Right cardiac atrium (tissue), 5 donors: ENCODE results near the gene TAPT1. TPM values are rescaled to one million over a fixed set of nuclear protein-coding genes. Genes with fewer than 3 reads are reported as not detected.

Experiments
- ATAC-seq, 2 donors: fragments of 200-7000 bp; cut with Tn5 transposase; one replicate each; pipeline versions ENCODE4 v1.8.0 to v1.9.1; 2020; ENCODE audit warnings: moderate library complexity in 2 of 2, mild to moderate bottlenecking in 1 of 2
- DNase-seq, 3 donors: peaks; one replicate each; pipeline ENCODE4 v3.0.0-alpha.2; 2020
- H3K27ac ChIP-seq: one replicate; pipeline ENCODE4 v1.5.1; 2013; ENCODE audit warnings: mild to moderate bottlenecking, low read length, control low read depth, moderate library complexity
- H3K27me3 ChIP-seq: one replicate; pipeline ENCODE4 v1.6.1; 2013; ENCODE audit not compliant: control insufficient read depth, insufficient read depth
- H3K4me1 ChIP-seq: one replicate; pipeline ENCODE4 v1.6.1; 2013; ENCODE audit warnings: low read length; ENCODE audit not compliant: control insufficient read depth, insufficient read depth
- H3K4me3 ChIP-seq: one replicate; pipeline ENCODE4 v1.5.1; 2013; ENCODE audit warnings: low read length, control low read depth
- H3K9me3 ChIP-seq: one replicate; pipeline ENCODE4 v1.6.1; 2013; ENCODE audit warnings: low read length; ENCODE audit not compliant: control insufficient read depth
- WGBS: extraction: QIAGEN DNeasy Blood & Tissue Kit; methylation state at CpG from one replicate; pipeline ENCODE4 v1.1.7; 2013; 5-methylcytosine and 5-hydroxymethylcytosine counted together
- intact Hi-C, 4 donors: fragments of 100-400 bp; cut with DNase I; formaldehyde crosslinking; loops; one replicate each; pipeline versions ENCODE4 v1.11.0 to v1.14.0; 2022 to 2023
- polyA plus RNA-seq: library from polyadenylated mRNA; stranded (reverse); fragments of 200-250 nt; gene quantifications from one replicate; pipeline ENCODE4 v1.2.3, GENCODE V29; 2013
- total RNA-seq, 4 donors: library from RNA; stranded (reverse); fragmentation: NEBNext Ultra II Directional; extraction: Animal tissue kit (Norgen Biotek cat#: 25700); gene quantifications; one replicate each; pipeline ENCODE4 v1.2.1, GENCODE V29; 2021
- donor health status: healthy with polysubstance abuse.
- donor health status: DM: no; HTN: yes; CAD: no.
- donor health status: DM: no; HTN: no; CAD: no.
- donor health status: DM: no; HTN: yes; CAD: no; lungs with severe emphysema.
- donor health status: DM: yes; HTN: yes; CAD: no.

The TAPT1 gene
- total and polyA plus RNA-seq, 5 donors: 16.9 to 49.0 (median 39.1) TPM

DNA sequence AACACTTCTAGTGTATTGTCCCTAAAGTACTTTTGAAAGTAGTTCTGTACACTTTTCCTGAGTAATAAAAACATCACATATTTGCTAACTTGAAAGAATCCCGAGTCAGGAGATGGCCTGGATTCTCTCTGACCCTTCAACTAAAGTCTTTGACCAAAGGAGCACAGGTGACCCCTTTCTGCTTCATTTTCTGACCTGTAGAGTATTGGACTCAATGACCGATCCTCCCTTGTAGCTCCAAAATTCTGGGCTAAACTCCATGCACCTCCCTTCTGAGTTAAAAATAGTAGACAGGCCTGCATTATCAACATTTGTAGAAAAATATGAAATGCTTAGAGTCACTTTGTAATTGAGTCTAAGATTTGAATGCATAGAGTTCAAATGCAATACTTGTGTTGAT is 4.0 kb upstream of the TAPT1 start:
- Histone ChIP-seq H3K27me3 (no peaks in the 10 kb centered on the region), H3K27ac (no peak overlapping the region), H3K4me1 (no peaks in the 10 kb centered on the region), H3K4me3 (no peak overlapping the region), H3K9me3 (no peaks in the 10 kb centered on the region)
- DNase-seq: no peak
- intact Hi-C loops: no loop called here
- 61% methylated on average over 2 of the region's 2 CpGs for WGBS
- no peak for ATAC-seq

DNA sequence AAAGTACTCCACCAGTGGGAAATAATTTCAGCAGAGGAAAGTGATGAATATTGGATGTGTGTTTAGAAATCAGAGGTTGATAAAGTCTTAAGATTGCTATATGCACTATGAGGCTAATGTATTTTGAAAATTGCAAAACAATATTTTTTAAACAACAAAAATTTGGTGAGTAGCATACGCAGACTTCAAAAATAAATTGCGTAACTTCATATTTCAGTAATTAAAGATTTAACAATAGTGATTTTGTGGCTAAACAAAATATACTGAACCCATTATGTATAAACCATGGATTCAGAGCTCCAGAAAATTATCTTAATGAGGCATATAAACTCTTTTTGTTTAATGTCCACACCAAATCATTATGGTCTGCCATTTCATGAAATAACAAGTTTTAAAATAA is 3.3 kb upstream of the TAPT1 start:
- Histone ChIP-seq H3K4me3 (no peak overlapping the region), H3K27ac (no peak overlapping the region), H3K27me3 (no peaks in the 10 kb centered on the region), H3K9me3 (no peaks in the 10 kb centered on the region), H3K4me1 (no peaks in the 10 kb centered on the region)
- intact Hi-C loops: no loop called here
- no peak for DNase-seq
- 94% methylated on average over 2 of the region's 2 CpGs for WGBS
- no peak for ATAC-seq

DNA sequence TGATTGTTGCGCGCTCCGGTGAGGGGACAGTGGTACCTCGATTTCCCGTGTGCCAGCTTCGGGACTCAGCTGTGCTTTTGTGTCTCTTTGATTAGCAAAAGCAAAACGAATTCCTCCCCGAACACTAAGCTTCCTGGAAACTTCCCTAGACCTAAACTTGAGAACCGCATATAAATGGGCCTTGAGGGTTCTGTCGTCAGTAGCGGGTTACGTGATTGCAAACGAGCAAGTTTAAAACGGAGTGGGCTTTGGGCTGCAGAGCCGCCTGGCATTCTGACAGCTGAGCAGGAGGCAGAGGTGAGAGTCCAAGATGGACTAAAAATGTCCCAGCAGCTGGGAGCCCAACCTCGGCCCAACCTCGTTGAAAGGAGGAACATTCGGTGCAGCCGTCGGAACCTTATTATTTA is 1.2 kb upstream of the TAPT1 start:
- DNase-seq (peak; percentile 48 to 79 (median 70)), ATAC-seq (peak; percentile 22 to 41)
- Histone ChIP-seq H3K4me3 (peak overlapping the region; percentile 62), H3K27ac (peak overlapping the region; percentile 93), H3K9me3 (no peaks in the 10 kb centered on the region), H3K4me1 (peaks cover 3% of the 10 kb centered on the region), H3K27me3 (no peaks in the 10 kb centered on the region)
- WGBS: 4% methylated on average over 20 of the region's 20 CpGs
- intact Hi-C loops: no loop called here

DNA sequence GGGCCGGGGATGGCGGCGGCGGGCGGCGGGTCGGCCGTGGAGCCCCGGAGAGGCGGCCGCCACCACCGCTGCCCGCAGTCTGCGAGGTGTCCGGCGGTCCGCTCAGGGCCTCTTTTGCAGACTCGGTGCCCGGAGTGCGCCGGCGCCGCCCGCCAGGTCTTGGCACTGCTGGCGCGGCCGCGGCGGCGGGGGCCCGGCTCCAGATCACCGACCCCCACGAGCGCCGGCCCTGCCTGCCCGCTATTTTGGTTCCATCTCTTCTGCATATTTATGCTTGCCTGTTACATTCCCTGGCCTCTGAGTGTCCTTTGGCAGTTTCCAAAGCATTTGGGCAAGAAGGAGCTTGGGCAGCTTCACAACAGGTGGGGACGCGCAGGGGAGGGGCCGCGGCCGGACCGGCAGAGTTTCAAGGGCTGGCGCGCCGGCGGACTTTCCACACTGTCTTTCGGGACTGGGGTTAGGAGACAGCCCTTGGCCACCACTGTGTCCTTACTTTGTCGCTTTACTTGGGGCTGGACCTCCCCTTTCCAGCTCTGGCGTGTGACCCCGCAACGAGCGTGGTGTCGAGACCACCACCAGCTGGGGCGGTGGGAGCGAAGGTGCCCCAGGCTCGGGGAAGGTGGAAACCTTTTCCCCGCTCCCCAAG is 668 bp upstream of the TAPT1 start:
- WGBS: under 1% methylated on average over 57 of the region's 57 CpGs
- H3K4me1 ChIP-seq: peaks cover 3% of the 10 kb centered on the region
- H3K27me3 ChIP-seq: no peaks in the 10 kb centered on the region
- H3K4me3 ChIP-seq: peak overlapping the region; percentile 62
- no peaks in the 10 kb centered on the region for H3K9me3 ChIP-seq
- peak overlapping the region; percentile 93 for H3K27ac ChIP-seq
- DNase-seq (peak; percentile 55 to 84 (median 83)), ATAC-seq (peak; percentile 71 to 76)
- intact Hi-C loops: no loop called here

DNA sequence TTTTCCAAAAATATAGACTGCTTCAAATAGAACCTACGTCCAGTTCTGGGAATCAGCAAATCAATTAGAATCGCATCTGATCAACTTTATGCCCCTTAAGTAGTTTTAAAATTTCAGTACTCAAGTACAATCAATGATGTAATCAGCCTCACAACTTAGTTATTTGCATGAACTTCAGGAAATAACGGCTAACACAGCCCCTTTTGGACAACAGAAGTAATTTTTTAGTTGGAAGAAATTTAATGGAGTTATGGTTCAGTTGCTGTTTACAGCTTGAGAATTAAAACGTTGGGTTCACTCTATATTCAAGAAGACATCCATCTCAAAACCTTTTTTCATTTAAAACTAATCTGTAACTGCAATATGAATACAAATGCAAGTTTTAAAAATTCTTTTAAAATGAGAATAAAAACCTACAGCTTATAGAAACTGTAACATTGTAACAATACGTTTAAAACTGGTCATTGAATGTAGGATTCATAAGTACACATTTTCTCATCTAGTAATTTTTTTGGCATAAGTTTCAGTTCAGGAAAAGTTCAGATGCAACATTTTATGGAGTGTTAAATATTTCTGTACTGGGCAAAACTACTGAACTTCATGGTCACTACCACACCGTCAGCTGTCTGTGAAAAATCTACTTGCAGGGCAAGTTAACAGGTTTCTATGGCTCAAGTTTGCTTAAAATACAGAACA is 956 bp downstream of the TAPT1 start:
- ATAC-seq: no peak
- no peaks in the 10 kb centered on the region for H3K9me3 ChIP-seq
- intact Hi-C loops: no loop called here
- WGBS: 7% methylated on average over 6 of the region's 6 CpGs
- no peaks in the 10 kb centered on the region for H3K27me3 ChIP-seq
- DNase-seq: no peak
- peaks cover 3% of the 10 kb centered on the region for H3K4me1 ChIP-seq
- H3K4me3 ChIP-seq: peak overlapping the region; percentile 62
- H3K27ac ChIP-seq: peak overlapping the region; percentile 97

DNA sequence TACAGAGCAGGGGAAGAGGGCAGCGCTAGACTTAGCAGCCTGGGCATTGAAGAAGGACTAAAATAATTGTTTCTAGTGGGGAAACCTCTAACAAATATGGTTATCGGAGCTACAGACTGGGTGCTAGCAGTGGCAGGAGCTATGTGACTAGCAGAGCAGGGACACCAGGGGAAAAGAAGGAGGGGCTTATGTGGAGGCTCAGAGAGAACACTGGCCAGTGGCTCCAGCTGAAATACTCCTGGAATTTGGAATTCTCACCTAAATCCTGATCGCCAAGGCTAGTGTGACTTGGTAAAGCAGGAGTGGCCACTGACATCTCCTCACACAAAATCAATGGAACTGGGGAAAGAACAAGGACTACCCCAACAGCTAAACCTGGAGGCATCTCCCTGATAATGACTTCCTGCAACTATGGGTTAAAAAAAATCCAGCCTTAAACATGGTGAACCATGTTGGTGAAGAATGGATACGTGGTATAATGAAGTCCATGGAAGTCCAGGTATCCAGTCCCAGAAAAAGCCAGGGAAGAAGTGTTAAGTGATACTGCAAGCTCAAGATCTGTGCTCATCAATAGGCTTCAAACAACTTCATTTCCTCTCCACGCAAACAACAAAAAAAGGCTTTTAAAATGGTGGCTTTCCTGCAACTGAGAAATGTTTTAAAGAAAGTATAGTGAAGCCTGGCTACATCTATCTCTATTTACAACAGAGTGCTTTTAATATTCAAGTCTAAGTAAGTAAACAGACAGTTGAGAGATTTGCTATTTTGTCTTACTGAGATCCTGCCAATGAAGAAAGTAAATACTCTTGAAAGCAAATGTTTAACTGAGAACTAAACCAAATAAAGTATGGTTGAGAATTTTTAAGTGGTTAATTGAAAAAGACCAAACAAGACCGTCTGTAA is 1.8 kb downstream of the TAPT1 start:
- intact Hi-C loops: no loop called here
- Histone ChIP-seq H3K27ac (peak overlapping the region; percentile 61), H3K27me3 (no peaks in the 10 kb centered on the region), H3K9me3 (no peaks in the 10 kb centered on the region), H3K4me3 (peak overlapping the region; percentile 62), H3K4me1 (peaks cover 5% of the 10 kb centered on the region)
- 55% methylated on average over 6 of the region's 6 CpGs for WGBS
- ATAC-seq: peak in 1 of 2 donors; percentile 12
- no peak for DNase-seq

DNA sequence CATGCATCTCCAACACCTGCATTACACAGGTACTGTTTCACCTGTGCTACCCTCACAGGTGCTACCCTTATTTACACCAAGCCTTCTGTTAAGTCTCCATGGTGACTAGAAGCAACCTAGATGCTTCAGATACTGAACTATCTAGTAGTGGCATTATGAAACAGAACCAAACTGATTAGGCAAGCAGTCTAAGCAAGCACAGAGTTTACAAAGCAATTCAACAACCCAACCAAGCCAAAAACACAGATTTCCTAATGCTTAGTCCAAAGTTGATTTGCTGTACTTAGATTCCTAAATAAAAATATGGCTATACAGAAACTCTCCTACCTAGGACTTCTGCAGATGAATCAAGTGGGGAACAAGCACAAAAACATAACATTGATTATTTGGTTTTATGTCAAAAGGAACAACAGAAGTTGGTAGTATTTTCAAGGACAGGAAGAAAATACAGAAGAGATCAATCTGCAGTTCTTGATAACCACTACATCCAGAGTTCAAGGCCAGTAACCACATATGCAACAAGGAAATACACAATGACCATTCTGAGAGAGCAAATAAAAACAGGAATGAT is 3.2 kb downstream of the TAPT1 start:
- no peak for ATAC-seq
- DNase-seq: no peak
- H3K4me3 ChIP-seq: no peak overlapping the region
- intact Hi-C loops: no loop called here
- H3K4me1 ChIP-seq: peaks cover 6% of the 10 kb centered on the region
- H3K27ac ChIP-seq: no peak overlapping the region
- no peaks in the 10 kb centered on the region for H3K9me3 ChIP-seq
- no peaks in the 10 kb centered on the region for H3K27me3 ChIP-seq

DNA sequence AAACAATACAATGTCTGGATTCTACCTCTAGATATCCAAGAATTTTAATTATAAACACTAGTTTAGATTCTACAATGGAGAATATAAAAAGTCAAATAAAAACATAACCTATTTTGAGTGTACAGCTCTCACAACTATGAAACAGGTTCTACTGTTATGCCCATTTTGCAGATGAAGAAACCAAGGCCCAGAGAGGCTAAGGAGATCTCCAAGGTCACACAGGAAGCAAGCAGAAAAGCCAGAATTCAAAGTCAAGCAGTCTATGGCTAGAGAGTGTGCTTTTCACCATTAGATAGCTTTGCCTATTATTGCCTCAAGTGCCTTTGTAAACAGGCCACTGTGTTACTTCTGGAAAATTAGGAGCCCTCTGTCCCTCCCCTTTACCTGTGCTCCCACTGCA is 7.3 kb downstream of the TAPT1 start:
- H3K9me3 ChIP-seq: no peaks in the 10 kb centered on the region
- intact Hi-C loops: no loop called here
- no peaks in the 10 kb centered on the region for H3K27me3 ChIP-seq
- H3K27ac ChIP-seq: no peak overlapping the region
- DNase-seq (no peak), ATAC-seq (no peak)
- no peak overlapping the region for H3K4me3 ChIP-seq
- peaks cover 10% of the 10 kb centered on the region for H3K4me1 ChIP-seq

DNA sequence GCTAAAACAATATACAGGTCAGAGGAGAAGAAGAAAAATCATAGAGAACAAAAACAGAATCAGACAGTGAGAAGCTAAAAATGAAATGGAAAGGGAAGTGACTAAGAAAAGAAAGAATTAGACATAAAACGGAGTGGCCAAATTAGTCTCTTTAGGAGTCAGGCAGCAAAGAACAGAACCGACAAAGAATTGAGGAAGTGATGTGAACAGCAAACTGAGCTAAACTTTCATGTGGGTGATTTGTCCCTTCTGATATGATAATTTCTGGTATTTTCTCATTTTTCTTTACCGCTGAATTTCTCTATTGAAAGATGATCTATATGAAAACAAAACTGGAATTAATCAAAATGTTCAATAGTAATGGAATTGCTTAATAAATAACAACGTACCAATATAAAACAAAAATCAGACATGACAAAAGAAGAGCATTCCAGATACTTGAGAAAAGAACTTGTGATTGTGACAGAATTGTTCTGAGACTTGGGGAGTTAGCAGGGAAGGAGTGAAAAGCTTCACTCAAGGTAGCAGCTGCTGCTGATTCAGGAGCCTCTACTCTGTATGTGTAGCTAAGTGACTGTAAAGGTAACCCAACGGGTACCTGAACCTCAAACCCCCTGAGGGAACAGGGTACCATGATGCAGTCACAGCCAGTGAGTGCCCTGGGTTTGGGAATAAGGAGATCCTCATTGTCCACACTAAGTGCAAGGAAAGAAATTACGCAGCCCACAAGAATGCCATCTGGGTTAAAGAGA is 8.8 kb downstream of the TAPT1 start:
- Histone ChIP-seq H3K4me3 (no peak overlapping the region), H3K27me3 (no peaks in the 10 kb centered on the region), H3K4me1 (peaks cover 12% of the 10 kb centered on the region), H3K9me3 (no peaks in the 10 kb centered on the region), H3K27ac (no peak overlapping the region)
- no peak for ATAC-seq
- WGBS: 85% methylated on average over 6 of the region's 6 CpGs
- no peak for DNase-seq
- intact Hi-C loops: no loop called here

DNA sequence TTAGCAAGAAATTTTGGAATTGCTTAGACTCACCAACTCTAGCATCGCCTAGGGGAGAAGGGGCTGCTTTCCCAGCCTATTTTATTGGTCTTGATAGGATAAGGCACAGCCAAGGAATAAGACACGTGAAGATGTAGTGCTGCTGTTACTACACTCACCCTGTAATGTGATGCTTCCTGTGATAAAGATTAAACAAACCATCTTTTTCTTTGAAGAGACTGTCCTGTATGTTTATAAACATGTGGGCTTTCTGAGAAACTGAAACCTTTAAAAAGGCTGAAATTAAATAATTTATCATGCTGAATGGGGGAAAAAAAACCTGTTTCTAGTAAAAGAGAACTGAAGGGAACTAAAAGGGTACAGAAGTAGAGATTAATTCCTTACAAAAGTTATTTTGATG is 13.2 kb downstream of the TAPT1 start:
- no peak overlapping the region for H3K27ac ChIP-seq
- H3K4me1 ChIP-seq: peaks cover 14% of the 10 kb centered on the region
- no peaks in the 10 kb centered on the region for H3K27me3 ChIP-seq
- DNase-seq: no peak
- intact Hi-C loops: no loop called here
- no peaks in the 10 kb centered on the region for H3K9me3 ChIP-seq
- no peak overlapping the region for H3K4me3 ChIP-seq
- 57% methylated on average over 2 of the region's 2 CpGs for WGBS
- ATAC-seq: no peak
